ENCODE measurements around the gene SRMS.
A peak's percentile ranks its signal among the peaks of the same experiment; 100 is the strongest.

The SRMS gene

GRCh38 chr20:63557481-63557891 is 9.9 kb upstream of the SRMS start:
- TF ChIP-seq CTCF (IDR thresholded peaks at IDR 0.05; ENCODE audit: borderline replicate concordance, control extremely low read depth, extremely low read depth, insufficient read depth, missing control alignments): no peak
- DNase-seq (ENCODE audit: low spot score): no peak
- in situ Hi-C loops (cut with MboI; ENCODE audit: low sequenced_read_pairs, unreplicated experiment): no loop called here

- no peak for TF ChIP-seq CTCF (IDR thresholded peaks at IDR 0.05; ENCODE audit: borderline replicate concordance, control extremely low read depth, extremely low read depth, insufficient read depth, missing control alignments)
- in situ Hi-C loops (cut with MboI; ENCODE audit: low sequenced_read_pairs, unreplicated experiment): no loop called here
- no peak for DNase-seq (ENCODE audit: low spot score)
These were observed 9.4 kb upstream of the SRMS start for GRCh38 chr20:63556873-63557478.

- no peak for TF ChIP-seq CTCF (IDR thresholded peaks at IDR 0.05; ENCODE audit: borderline replicate concordance, control extremely low read depth, extremely low read depth, insufficient read depth, missing control alignments)
- in situ Hi-C loops (cut with MboI; ENCODE audit: low sequenced_read_pairs, unreplicated experiment): no loop called here
These were observed 8.3 kb upstream of the SRMS start for GRCh38 chr20:63555661-63556381.

GRCh38 chr20:63554361-63555278 is 7.1 kb upstream of the SRMS start:
- TF ChIP-seq CTCF (IDR thresholded peaks at IDR 0.05; ENCODE audit: borderline replicate concordance, control extremely low read depth, extremely low read depth, insufficient read depth, missing control alignments): no peak
- DNase-seq (ENCODE audit: low spot score): no peak
- in situ Hi-C loops (cut with MboI; ENCODE audit: low sequenced_read_pairs, unreplicated experiment): no loop called here

More at GRCh38 chr20:63555661-63556381, 8.3 kb upstream of the SRMS start:
- no peak for DNase-seq (ENCODE audit: low spot score)

- no peak for TF ChIP-seq CTCF (IDR thresholded peaks at IDR 0.05; ENCODE audit: borderline replicate concordance, control extremely low read depth, extremely low read depth, insufficient read depth, missing control alignments)
- in situ Hi-C loops (cut with MboI; ENCODE audit: low sequenced_read_pairs, unreplicated experiment): no loop called here
These were observed 6.4 kb upstream of the SRMS start, which contains the start of gene FNDC11 for GRCh38 chr20:63553933-63554290. TSS of gene FNDC11 (plus strand) at chr20:63554159. CDS start at chr20:63555664, 1,505 bp downstream.

GRCh38 chr20:63553251-63553932 is 5.8 kb upstream of the SRMS start:
- DNase-seq (ENCODE audit: low spot score): peak; percentile 90
- TF ChIP-seq CTCF (IDR thresholded peaks at IDR 0.05; ENCODE audit: borderline replicate concordance, control extremely low read depth, extremely low read depth, insufficient read depth, missing control alignments): no peak
- in situ Hi-C loops (cut with MboI; ENCODE audit: low sequenced_read_pairs, unreplicated experiment): no loop called here

More at GRCh38 chr20:63553933-63554290, 6.4 kb upstream of the SRMS start, which contains the start of gene FNDC11:
- peak; percentile 69 for DNase-seq (ENCODE audit: low spot score)
